ENCODE measurements around the gene DDX20.

- no peak for TF ChIP-seq POLR2A (IDR thresholded peaks at IDR 0.05)
- no peak for TF ChIP-seq CTCF (IDR thresholded peaks at IDR 0.05)
Observed at GRCh38 chr1:111751906-111752575, 3.7 kb upstream of the DDX20 start.
